Measurements from ENCODE around the gene MOB3A. TPM values are rescaled to one million over a fixed set of nuclear protein-coding genes. Genes with fewer than 3 reads are reported as not detected.
A peak's percentile ranks its signal among the peaks of the same experiment; 100 is the strongest.

MOB3A gene
- total and polyA plus RNA-seq, 9 of the 15 experiments (the other 6 are each of a cell fraction or from before 2014, with no cell fraction given), result 1.1 to 24.1 (median 6.0) TPM

- TF ChIP-seq ZNF707 (CRISPR knock-in tag; conservative IDR thresholded peaks at IDR 0.05) (no peak), ZNF507 (tag; conservative IDR thresholded peaks at IDR 0.05) (no peak), POLR2AphosphoS5 (IDR thresholded peaks at IDR 0.05; ENCODE audit: control insufficient read depth, insufficient read depth, low read depth, low read length) (peak; percentile 50), ZNF311 (CRISPR knock-in tag; IDR thresholded peaks at IDR 0.05) (peak; percentile 86; the same call in 1 of the 2 replicates), STAG1 (CRISPR knock-in tag; IDR thresholded peaks at IDR 0.05; ENCODE audit: borderline replicate concordance) (peak; percentile 36; the same call in 1 of the 2 replicates), HNRNPH1 (optimal IDR thresholded peaks at IDR 0.05; ENCODE audit: low read depth, low read length) (no peak), CHD1 (IDR thresholded peaks at IDR 0.05; ENCODE audit: low read length) (no peak), ZNF263 (CRISPR knock-in tag; IDR thresholded peaks at IDR 0.05; ENCODE audit: borderline replicate concordance) (peak; percentile 83), CXXC5 (CRISPR knock-in tag; IDR thresholded peaks at IDR 0.05) (peak; percentile 91), PTTG1 (tag; IDR thresholded peaks at IDR 0.05; ENCODE audit: low read depth) (peak; percentile 72; the same call in 1 of the 2 replicates), ZNF551 (CRISPR knock-in tag; IDR thresholded peaks at IDR 0.05) (no peak), NUFIP1 (IDR thresholded peaks at IDR 0.05; ENCODE audit: partially characterized antibody) (peak; percentile 19), SIRT6 (IDR thresholded peaks at IDR 0.05; ENCODE audit: low read depth, low read length) (no peak), ZNF239 (CRISPR knock-in tag; IDR thresholded peaks at IDR 0.05) (peak; percentile 70), SP1 (CRISPR knock-in tag; IDR thresholded peaks at IDR 0.05) (no peak; the same call in none of the 2 replicates), ARID1B (IDR thresholded peaks at IDR 0.05) (peak; percentile 80; the same call in 1 of the 2 replicates), RBM22 (IDR thresholded peaks at IDR 0.05; ENCODE audit: low read depth, low read length, poor library complexity, severe bottlenecking) (peak; percentile 93), ERF (CRISPR knock-in tag; IDR thresholded peaks at IDR 0.05) (peak; percentile 88), ZNF830 (CRISPR knock-in tag; IDR thresholded peaks at IDR 0.05) (0 out of 2 replicates have a peak, but pooled peaks have one; percentile 69)
- TF ChIP-seq, protein P1, sequence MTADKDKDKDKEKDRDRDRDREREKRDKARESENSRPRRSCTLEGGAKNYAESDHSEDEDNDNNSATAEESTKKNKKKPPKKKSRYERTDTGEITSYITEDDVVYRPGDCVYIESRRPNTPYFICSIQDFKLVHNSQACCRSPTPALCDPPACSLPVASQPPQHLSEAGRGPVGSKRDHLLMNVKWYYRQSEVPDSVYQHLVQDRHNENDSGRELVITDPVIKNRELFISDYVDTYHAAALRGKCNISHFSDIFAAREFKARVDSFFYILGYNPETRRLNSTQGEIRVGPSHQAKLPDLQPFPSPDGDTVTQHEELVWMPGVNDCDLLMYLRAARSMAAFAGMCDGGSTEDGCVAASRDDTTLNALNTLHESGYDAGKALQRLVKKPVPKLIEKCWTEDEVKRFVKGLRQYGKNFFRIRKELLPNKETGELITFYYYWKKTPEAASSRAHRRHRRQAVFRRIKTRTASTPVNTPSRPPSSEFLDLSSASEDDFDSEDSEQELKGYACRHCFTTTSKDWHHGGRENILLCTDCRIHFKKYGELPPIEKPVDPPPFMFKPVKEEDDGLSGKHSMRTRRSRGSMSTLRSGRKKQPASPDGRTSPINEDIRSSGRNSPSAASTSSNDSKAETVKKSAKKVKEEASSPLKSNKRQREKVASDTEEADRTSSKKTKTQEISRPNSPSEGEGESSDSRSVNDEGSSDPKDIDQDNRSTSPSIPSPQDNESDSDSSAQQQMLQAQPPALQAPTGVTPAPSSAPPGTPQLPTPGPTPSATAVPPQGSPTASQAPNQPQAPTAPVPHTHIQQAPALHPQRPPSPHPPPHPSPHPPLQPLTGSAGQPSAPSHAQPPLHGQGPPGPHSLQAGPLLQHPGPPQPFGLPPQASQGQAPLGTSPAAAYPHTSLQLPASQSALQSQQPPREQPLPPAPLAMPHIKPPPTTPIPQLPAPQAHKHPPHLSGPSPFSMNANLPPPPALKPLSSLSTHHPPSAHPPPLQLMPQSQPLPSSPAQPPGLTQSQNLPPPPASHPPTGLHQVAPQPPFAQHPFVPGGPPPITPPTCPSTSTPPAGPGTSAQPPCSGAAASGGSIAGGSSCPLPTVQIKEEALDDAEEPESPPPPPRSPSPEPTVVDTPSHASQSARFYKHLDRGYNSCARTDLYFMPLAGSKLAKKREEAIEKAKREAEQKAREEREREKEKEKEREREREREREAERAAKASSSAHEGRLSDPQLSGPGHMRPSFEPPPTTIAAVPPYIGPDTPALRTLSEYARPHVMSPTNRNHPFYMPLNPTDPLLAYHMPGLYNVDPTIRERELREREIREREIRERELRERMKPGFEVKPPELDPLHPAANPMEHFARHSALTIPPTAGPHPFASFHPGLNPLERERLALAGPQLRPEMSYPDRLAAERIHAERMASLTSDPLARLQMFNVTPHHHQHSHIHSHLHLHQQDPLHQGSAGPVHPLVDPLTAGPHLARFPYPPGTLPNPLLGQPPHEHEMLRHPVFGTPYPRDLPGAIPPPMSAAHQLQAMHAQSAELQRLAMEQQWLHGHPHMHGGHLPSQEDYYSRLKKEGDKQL (CRISPR knock-in tag; IDR thresholded peaks at IDR 0.05; ENCODE audit: borderline replicate concordance), result no peak
- TF ChIP-seq, protein P2, sequence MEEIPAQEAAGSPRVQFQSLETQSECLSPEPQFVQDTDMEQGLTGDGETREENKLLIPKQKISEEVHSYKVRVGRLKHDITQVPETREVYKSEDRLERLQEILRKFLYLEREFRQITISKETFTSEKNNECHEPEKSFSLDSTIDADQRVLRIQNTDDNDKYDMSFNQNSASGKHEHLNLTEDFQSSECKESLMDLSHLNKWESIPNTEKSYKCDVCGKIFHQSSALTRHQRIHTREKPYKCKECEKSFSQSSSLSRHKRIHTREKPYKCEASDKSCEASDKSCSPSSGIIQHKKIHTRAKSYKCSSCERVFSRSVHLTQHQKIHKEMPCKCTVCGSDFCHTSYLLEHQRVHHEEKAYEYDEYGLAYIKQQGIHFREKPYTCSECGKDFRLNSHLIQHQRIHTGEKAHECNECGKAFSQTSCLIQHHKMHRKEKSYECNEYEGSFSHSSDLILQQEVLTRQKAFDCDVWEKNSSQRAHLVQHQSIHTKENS (CRISPR knock-in tag; IDR thresholded peaks at IDR 0.05), result no peak
Observed at GRCh38 chr19:2059422-2060201, 36.5 kb downstream of the MOB3A start (continued).

All from K562 (cell line).